ENCODE data around the gene PMS2.
A peak's percentile ranks its signal among the peaks of the same experiment; 100 is the strongest.
"Not testable (repeated sequence)": the region's sequence is repeated elsewhere in the genome, so short reads cannot be mapped to it uniquely, and the experiment has no call there.

PMS2 gene, protein sequence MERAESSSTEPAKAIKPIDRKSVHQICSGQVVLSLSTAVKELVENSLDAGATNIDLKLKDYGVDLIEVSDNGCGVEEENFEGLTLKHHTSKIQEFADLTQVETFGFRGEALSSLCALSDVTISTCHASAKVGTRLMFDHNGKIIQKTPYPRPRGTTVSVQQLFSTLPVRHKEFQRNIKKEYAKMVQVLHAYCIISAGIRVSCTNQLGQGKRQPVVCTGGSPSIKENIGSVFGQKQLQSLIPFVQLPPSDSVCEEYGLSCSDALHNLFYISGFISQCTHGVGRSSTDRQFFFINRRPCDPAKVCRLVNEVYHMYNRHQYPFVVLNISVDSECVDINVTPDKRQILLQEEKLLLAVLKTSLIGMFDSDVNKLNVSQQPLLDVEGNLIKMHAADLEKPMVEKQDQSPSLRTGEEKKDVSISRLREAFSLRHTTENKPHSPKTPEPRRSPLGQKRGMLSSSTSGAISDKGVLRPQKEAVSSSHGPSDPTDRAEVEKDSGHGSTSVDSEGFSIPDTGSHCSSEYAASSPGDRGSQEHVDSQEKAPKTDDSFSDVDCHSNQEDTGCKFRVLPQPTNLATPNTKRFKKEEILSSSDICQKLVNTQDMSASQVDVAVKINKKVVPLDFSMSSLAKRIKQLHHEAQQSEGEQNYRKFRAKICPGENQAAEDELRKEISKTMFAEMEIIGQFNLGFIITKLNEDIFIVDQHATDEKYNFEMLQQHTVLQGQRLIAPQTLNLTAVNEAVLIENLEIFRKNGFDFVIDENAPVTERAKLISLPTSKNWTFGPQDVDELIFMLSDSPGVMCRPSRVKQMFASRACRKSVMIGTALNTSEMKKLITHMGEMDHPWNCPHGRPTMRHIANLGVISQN

GRCh38 chr7:6008668-6009611 lies at the start of gene PMS2, which contains the start of gene AIMP2:
PMS2 (minus strand) TSS chr7:6009049; CDS start chr7:6009019, 30 bp downstream.
AIMP2 (plus strand) TSS chr7:6009272; CDS start chr7:6009364, 92 bp downstream.
- DNase-seq (ENCODE audit: extremely low read depth, insufficient read length), result peak; percentile 93
- Histone ChIP-seq H3K36me3 (ENCODE audit: control insufficient read depth, insufficient read depth, low read length) (no peaks in the 10 kb centered on the region; the same call in 1 of the 2 replicates), H3K27me3 (replicated peaks; ENCODE audit: control insufficient read depth, insufficient read depth, low read length) (no peaks in the 10 kb centered on the region), H3K4me3 (replicated peaks; ENCODE audit: low read depth, low read length) (peak within 1 kb of the TSS; percentile 96)
- TF ChIP-seq, protein P1, sequence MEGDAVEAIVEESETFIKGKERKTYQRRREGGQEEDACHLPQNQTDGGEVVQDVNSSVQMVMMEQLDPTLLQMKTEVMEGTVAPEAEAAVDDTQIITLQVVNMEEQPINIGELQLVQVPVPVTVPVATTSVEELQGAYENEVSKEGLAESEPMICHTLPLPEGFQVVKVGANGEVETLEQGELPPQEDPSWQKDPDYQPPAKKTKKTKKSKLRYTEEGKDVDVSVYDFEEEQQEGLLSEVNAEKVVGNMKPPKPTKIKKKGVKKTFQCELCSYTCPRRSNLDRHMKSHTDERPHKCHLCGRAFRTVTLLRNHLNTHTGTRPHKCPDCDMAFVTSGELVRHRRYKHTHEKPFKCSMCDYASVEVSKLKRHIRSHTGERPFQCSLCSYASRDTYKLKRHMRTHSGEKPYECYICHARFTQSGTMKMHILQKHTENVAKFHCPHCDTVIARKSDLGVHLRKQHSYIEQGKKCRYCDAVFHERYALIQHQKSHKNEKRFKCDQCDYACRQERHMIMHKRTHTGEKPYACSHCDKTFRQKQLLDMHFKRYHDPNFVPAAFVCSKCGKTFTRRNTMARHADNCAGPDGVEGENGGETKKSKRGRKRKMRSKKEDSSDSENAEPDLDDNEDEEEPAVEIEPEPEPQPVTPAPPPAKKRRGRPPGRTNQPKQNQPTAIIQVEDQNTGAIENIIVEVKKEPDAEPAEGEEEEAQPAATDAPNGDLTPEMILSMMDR (IDR thresholded peaks at IDR 0.05; ENCODE audit: insufficient read depth, low read length, poor library complexity, severe bottlenecking), result peak; percentile 45

GRCh38 chr7:6057316-6058129 lies 48.7 kb upstream of the PMS2 start:
- TF ChIP-seq, protein P1 (IDR thresholded peaks at IDR 0.05; ENCODE audit: insufficient read depth, low read length, poor library complexity, severe bottlenecking), result no peak
- DNase-seq (ENCODE audit: extremely low read depth, insufficient read length), result no peak
- no peaks in the 10 kb centered on the region for H3K36me3 ChIP-seq (ENCODE audit: control insufficient read depth, insufficient read depth, low read length)
- H3K27me3 ChIP-seq (replicated peaks; ENCODE audit: control insufficient read depth, insufficient read depth, low read length), result no peaks in the 10 kb centered on the region
- H3K4me3 ChIP-seq (replicated peaks; ENCODE audit: low read depth, low read length), result peak overlapping the region; percentile 83

- no peak overlapping the region; the same call in 1 of the 2 replicates for H3K4me3 ChIP-seq (replicated peaks; ENCODE audit: low read depth, low read length)
- no peaks in the 10 kb centered on the region for H3K27me3 ChIP-seq (replicated peaks; ENCODE audit: control insufficient read depth, insufficient read depth, low read length)
- TF ChIP-seq, protein P1 (IDR thresholded peaks at IDR 0.05; ENCODE audit: insufficient read depth, low read length, poor library complexity, severe bottlenecking), result no peak
- no peak for DNase-seq (ENCODE audit: extremely low read depth, insufficient read length)
- no peaks in the 10 kb centered on the region for H3K36me3 ChIP-seq (ENCODE audit: control insufficient read depth, insufficient read depth, low read length)
These were observed 47.8 kb upstream of the PMS2 start for GRCh38 chr7:6056616-6057015.

DNA sequence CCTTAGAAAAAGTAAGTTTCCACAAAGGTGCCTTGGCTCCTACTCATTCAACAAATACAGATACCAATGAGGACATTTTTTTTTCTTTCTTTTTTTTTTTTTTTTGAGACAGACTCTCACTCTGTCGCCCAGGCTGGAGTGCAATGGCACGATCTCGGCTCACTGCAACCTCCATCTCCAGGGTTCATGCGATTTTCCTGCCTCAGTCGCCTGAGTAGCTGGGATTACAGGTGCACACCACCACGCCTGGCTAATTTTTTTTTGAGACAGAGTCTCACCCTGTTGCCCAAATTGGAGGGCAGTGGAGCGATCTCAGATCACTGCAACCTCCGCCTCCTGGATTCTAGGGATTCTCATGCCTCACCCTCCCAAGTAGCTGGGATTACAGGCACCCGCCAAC lies 42.3 kb upstream of the PMS2 start:
- not testable (repeated sequence) for H3K4me3 ChIP-seq (replicated peaks; ENCODE audit: low read depth, low read length); DNase-seq (ENCODE audit: extremely low read depth, insufficient read length); H3K27me3 ChIP-seq (replicated peaks; ENCODE audit: control insufficient read depth, insufficient read depth, low read length); H3K36me3 ChIP-seq (ENCODE audit: control insufficient read depth, insufficient read depth, low read length)

DNA sequence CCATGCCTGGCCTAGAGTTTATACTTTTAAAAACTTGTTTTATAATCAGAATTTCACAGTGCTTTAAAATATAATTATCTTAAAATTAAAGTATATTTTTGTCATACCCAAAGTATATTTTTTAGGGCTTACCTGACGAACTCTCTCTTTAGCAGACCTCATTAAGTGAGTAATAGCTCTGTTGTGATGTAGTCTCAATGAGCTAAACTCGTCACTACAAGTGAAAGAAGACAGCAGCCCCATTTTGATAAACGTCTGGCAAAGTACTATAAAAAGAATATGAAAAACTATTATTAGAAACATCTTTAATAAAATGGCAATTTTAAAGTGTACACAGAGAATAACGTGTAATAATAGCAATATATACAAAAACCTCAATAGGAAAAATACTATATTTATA lies 40.9 kb upstream of the PMS2 start:
- Histone ChIP-seq H3K4me3 (replicated peaks; ENCODE audit: low read depth, low read length) (no peak overlapping the region), H3K36me3 (ENCODE audit: control insufficient read depth, insufficient read depth, low read length) (no peaks in the 10 kb centered on the region; the same call in none of the 2 replicates), H3K27me3 (replicated peaks; ENCODE audit: control insufficient read depth, insufficient read depth, low read length) (no peaks in the 10 kb centered on the region)
- no peak for DNase-seq (ENCODE audit: extremely low read depth, insufficient read length)
- TF ChIP-seq, protein P1 (IDR thresholded peaks at IDR 0.05; ENCODE audit: insufficient read depth, low read length, poor library complexity, severe bottlenecking), result no peak

All from GM06990 (cell line).